ENCODE results near the gene TGFBR2.

TGFBR2 gene

GRCh38 chr3:30637310-30638219, 31.2 kb downstream of the TGFBR2 start:
- DNase-seq (ENCODE audit: low spot score) = no peak

- DNase-seq (ENCODE audit: low spot score) = no peak
These were observed 32.4 kb downstream of the TGFBR2 start for GRCh38 chr3:30638685-30639412.

- no peak for DNase-seq (ENCODE audit: low spot score)
These were observed 33.5 kb downstream of the TGFBR2 start for GRCh38 chr3:30639937-30640336.

DNA sequence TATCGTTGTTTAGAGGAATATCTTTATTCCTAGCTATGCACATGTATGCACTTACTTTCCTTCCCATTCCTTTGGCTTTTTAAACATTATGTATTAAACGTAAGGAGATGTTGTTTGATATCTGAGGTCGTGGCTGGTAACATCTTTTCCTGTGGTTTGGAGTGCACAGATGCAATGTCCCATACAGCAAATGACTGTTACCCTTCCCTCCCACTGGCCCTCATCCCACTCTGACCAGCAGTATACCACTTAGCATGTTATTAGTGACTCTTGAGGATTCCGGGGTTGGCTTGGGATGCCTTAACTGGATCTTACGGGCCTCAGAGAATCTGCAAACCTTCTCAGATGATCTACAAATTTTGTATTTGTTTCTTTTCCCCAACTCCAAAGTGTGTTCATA, 34.5 kb downstream of the TGFBR2 start:
- no peak for DNase-seq (ENCODE audit: low spot score)

GRCh38 chr3:30641416-30642251, 35.2 kb downstream of the TGFBR2 start:
- no peak for DNase-seq (ENCODE audit: low spot score)

DNA sequence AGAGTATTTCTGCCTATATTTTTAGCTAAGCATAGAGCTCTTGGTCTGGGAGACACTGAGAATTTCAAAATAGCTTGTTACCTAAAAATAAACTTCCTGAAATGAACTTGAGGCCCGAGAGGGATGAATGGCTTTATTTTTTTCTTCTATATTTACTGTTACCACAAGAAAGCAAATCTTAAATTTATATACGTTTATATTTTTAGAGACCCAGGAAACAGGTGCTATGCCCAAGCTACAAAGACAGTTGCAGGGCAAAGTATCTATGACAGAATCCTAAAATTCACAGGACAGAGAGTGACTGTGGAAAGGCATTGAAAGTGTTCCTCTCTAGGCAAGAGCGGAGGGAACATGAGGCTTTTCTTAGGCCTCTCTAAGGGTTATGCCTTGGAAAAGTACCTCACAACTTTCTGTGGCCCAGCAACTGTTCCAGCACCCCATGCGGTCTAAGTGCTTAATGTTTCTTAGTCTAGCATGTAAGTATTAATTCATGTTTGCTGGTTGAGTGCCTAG, 36.5 kb downstream of the TGFBR2 start:
- DNase-seq (ENCODE audit: low spot score) = no peak

DNA sequence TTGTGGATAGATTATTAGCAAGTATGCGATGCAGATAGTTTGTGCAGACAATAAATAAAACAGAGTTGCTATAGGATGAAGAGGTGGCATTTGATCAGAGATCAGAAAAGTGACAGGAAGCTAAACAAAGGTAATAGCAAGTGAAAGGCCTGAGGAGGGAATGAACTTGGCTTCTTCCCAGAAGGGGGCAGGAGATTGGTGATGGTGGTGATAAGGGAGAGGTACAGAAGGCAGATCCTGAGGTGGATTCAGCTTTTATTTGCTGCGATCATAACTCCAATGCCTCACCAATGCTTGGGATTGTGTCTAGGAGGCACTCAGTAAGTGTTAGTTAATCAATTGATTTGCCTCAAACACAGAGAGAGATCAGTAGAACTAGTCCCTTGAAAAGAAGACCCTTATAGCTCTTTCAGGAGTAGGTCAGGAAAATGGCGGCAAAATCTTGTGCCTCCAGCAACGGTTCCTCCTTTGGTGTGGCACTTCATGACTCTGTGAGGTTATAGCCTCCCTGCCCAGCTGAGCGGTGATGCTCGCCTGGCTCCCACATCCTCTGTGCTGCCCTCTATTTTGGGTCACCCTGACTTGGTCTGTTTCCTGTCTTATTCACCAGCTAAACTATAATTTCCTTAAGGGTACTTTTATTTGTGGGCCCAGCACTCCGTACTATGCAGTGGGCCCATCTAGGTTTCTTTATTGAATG, 37.5 kb downstream of the TGFBR2 start:
- DNase-seq (ENCODE audit: low spot score) = no peak

- DNase-seq (ENCODE audit: low spot score) = no peak
These were observed 38.2 kb downstream of the TGFBR2 start for GRCh38 chr3:30644615-30645014.

DNA sequence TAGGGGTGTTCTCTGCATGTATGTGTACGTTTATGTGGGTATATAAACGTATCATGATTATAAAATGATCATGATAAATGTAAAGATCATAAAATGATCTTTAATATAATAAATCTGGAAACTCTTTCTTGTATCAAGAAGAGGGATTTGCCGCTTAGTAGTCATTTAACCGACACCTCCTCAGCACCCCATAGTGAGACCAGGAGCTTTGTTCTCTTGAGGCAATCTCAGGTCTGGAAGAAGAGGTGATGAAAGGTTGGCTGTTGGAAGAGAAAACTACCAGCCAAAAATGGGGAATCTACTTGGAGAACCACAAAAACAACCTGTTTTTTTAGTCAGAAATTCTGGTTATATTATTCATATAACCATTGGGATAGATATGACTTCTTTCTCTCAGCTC, 38.7 kb downstream of the TGFBR2 start:
- DNase-seq (ENCODE audit: low spot score) = no peak

GRCh38 chr3:30646181-30646876, 39.9 kb downstream of the TGFBR2 start:
- no peak for DNase-seq (ENCODE audit: low spot score)

DNA sequence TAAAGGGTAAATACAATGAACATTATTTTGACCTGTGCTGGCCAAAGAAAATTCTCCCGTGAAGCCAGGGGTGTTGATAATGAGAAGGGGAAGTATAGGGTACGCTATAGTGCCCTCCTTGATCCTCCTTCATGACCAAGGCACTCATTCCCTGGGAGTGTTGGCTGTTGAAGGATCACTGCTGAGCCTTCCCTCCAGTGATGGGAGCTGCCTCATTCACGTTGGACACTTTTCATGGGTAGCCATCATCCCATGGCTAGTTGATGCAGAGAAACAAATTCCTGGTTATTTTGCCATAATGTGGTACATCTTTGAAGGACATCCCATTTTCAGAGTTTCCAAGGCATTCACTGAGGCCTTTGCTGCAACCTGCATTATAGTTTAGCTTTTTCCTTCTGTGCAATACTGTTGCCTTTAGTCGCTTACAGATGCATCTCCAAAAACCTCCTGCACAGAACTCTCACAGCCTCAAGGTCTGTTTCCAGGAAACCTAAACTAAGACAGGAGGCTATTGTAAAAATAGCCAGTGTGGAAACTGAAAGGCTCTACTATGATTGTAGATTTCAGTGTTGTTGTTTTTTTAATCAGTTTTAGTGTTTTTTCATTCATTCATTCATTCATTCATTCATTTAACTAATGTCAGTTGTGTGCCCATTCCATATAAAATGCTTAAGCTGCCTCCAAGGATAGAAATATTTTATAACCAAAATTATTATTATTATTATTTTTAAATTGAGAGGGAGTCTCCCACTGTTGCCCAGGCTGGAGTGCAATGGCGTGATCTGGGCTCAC, 40.8 kb downstream of the TGFBR2 start:
- DNase-seq (ENCODE audit: low spot score) = no peak

DNA sequence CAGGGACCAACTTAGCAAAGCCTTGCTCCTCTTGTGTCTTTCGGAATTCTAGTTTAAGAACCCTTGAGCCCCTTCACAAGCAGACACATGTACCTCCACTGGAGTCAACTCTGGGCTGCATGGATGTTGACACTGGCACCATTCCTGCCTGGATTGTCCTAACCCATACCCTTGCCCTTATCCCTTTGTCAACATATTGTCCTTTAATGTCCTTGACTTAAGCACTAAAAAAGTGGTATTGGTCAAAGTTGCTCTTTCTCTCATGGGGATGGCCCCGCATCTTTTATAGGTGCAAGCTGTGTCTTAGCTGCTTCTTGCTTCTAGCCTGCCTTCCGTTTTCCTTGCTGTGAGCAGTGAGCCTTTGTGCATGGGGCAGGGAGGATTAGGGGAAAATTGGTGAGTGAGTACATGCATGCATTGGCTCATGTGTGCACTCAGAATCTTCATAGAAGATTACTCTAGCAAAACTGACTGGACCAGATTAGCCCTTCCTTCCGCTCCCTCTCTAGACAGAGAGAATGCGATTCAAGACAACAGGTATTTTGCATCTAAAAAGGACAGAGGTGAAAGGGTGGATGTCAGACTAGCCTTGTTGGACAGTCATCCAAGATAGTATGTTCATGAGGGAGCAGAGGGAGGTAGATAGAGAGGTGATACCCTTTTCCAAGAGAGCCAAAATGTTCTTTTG, 42.4 kb downstream of the TGFBR2 start:
- DNase-seq (ENCODE audit: low spot score) = no peak

- no peak for DNase-seq (ENCODE audit: low spot score)
These were observed 43.3 kb downstream of the TGFBR2 start for GRCh38 chr3:30649572-30650318.

DNA sequence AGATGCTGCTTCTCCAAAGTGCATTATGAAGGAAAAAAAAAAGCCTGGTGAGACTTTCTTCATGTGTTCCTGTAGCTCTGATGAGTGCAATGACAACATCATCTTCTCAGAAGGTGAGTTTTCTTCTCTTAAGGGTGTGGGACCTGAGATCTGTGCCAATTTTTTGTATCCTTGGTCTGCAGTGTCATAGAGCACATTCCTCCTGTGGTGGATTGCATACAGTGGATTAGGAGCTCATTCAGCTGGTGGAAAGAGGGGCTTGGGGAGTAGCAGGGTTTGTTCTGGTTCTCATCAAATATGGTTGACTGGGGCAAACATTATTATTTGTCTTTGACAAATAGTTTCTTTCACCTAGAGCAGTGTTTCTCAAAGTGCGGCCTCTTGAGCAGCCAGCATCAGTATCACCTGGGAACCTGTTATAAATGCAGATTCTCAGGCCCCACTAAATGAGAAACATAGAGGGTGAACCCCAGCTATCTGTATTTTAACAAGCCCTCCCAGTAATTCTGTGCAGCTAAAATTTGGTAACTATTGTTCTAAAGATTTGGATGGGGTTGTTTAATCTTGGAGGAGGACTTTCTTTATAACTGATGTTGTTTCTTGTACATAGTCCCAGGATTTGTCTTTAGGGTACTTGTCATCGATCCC, 44.1 kb downstream of the TGFBR2 start:
- DNase-seq (ENCODE audit: low spot score) = no peak

DNA sequence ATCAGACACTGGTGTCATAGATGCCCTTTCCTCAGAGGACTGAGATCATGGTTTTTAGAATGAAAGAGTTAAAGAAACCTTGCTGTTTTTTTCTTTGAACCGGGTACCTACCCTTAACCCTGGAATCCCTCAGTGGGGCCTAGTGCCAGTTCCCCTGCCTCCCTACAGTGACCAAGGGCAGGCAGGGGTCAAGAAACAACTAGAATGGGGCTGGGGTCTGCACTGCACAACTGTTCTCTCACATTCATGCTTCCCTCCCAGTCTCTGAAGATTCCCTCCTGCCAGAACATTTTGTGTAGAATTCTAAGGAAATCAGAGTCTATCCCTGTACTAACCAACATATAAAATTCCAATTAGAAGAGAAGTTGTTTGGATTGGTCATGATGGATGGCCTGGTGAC, 47.9 kb downstream of the TGFBR2 start:
- DNase-seq (ENCODE audit: low spot score) = no peak

DNA sequence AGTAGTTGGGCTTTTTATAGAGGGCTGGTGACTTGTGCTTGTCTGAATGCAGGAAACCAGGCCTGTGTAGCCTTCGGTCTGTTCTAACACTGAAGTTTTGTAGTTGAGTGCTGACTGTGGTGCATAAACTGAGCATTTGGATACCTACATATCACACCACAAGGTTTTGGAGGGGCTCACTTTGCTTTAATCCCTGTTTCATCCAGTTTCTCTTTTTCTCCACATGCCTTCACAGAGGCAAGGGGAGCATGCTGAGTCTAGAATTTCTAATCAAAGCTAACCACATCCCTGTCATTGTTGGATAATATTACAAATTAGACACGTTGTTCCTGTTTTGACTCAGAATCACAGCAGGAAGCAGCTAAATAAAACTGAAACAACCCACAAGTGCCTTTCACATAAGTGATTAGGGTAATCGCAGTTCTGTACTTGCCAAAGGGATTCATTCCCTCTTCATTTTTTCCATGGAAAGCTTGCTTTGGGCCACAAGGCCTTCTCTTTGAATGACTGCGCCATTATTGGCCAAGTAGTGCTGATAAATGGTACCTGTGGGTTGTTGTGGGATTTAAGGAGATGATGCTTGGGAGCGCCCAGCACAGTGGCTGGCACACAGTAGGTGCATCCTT, 48.9 kb downstream of the TGFBR2 start:
- DNase-seq (ENCODE audit: low spot score) = no peak

- DNase-seq (ENCODE audit: low spot score) = no peak
These were observed 50.3 kb downstream of the TGFBR2 start for GRCh38 chr3:30656624-30657141.

DNA sequence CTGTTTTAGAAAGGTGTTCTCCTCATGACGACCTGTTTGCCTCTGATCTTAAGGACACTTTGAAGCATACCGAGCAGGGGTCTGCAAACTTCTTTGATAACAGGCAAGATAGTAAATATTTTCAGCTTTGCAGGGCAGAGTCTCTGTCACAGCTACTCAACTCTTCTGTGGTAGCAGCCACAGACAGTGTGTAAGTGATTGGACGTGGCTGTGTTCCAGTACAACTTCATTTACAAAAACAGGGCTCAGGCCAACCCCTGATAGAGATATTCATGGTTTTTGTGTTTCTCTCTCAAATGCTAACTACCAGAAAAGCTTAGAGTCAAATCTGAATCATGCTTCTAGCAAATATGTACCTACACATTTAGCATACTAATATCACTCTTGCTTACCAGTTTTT, 51.5 kb downstream of the TGFBR2 start:
- no peak for DNase-seq (ENCODE audit: low spot score)
